Measurements from ENCODE around the gene PTS.
"Not testable (repeated sequence)": the region's sequence is repeated elsewhere in the genome, so short reads cannot be mapped to it uniquely, and the experiment has no call there.

Gene PTS

DNA sequence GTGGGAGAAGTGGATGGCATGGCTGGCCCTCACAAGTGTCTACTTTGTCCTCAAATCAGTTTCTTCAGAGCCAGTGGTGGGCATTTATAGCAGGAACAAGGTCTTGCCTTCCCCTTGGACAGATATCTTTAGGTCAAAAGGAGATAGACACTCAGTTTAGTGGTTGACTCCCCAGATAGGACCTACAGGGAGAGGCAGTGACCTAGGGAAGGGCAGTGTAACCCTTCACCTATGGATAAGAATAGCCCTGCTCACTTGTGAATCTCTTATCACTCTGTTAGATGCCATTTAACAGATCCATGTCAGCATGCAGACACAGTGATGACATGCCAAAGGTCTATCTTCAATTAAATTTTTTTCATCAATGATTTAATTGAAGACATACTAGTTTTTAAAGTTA lies 39.9 kb upstream of the PTS start:
- no peak for DNase-seq (ENCODE audit: extremely low read depth, low read depth)
- TF ChIP-seq, protein P1, sequence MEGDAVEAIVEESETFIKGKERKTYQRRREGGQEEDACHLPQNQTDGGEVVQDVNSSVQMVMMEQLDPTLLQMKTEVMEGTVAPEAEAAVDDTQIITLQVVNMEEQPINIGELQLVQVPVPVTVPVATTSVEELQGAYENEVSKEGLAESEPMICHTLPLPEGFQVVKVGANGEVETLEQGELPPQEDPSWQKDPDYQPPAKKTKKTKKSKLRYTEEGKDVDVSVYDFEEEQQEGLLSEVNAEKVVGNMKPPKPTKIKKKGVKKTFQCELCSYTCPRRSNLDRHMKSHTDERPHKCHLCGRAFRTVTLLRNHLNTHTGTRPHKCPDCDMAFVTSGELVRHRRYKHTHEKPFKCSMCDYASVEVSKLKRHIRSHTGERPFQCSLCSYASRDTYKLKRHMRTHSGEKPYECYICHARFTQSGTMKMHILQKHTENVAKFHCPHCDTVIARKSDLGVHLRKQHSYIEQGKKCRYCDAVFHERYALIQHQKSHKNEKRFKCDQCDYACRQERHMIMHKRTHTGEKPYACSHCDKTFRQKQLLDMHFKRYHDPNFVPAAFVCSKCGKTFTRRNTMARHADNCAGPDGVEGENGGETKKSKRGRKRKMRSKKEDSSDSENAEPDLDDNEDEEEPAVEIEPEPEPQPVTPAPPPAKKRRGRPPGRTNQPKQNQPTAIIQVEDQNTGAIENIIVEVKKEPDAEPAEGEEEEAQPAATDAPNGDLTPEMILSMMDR (IDR thresholded peaks at IDR 0.05; ENCODE audit: low read depth, low read length) = no peak

DNA sequence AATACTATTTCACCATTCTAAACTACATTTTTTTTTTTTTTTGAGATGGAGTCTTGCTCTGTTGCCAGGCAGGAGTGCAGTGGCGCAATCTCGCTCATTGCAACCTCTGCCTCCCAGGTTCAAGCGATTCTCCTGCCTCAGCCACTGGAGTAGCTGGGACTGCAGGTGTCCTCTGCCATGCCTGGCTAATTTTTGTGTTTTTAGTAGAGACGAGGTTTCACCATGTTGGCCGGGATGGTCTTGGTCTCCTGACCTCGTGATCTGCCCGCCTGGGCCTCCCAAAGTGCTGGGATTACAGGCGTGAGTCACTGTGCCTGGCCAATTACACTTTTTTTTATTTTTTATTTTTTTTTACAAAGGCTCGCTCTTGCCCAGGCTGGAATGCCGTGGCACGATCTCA lies 31.1 kb upstream of the PTS start:
- DNase-seq (ENCODE audit: extremely low read depth, low read depth) = not testable (repeated sequence)

DNA sequence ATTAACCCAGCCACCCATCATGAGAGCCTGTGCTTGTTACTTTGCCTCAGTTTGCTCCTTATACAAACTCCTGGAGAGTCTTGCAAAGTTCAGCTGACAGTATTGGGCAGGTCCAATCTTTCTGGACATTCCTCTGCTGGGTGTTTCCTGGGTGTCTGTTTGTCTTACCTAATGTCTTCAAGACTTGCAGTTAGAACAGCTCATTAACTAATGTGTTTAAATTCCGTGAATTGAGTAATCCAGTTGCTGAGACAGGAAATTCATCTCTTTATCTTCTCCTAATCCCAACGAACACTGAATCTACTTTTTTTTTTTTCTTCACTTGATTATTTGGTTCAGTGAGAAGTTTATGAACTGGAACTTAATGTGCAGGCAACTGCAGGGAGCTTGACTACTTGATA lies 30.3 kb upstream of the PTS start:
- TF ChIP-seq, protein P1 (IDR thresholded peaks at IDR 0.05; ENCODE audit: low read depth, low read length) = no peak
- DNase-seq (ENCODE audit: extremely low read depth, low read depth) = peak; percentile 7

DNA sequence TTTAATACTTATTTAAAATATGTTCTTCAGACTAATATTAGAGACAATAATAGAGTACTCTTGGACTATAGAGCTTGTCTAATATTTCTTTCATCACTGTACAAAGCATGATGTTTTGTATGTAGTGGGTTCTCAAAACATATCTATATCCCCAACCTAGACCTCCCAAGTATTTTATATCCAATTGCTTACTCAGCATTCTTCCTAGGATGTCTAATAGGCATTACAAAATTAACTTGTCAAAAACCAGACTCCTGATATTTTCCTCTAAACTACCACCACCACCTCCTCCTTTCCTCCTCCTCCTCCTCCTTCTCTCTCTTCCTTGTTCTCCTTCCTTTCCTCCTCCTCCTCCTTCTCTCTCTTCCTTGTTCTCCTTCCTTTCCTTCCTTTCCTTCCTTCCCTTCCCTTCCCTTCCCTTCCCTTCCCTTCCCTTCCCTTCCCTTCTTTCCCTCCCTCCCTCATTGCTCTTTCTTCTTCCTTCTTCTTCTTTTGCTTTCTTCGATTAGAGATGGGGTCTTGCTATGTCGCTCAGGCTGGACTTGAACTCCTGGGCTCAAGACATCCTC lies 29.6 kb upstream of the PTS start:
- no peak for DNase-seq (ENCODE audit: extremely low read depth, low read depth)
- TF ChIP-seq, protein P1 (IDR thresholded peaks at IDR 0.05; ENCODE audit: low read depth, low read length) = no peak

DNA sequence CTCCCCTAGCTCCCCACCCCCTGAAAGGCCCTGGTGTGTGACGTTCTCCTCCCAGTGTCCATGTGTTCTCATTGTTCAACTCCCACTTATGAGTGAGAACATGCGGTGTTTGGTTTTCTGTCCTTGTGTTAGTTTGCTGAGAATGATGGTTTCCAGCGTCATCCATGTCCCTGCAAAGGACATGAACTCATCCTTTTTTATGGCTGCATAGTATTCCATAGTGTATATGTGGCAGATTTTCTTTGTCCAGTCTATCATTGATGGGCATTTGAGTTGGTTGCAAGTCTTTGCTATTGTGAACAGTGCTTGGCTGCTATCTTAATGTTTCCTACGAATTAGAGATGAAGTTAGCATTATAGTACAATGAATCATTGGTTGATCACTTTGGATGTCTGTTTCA lies 27.1 kb upstream of the PTS start:
- DNase-seq (ENCODE audit: extremely low read depth, low read depth) = not testable (repeated sequence)

DNA sequence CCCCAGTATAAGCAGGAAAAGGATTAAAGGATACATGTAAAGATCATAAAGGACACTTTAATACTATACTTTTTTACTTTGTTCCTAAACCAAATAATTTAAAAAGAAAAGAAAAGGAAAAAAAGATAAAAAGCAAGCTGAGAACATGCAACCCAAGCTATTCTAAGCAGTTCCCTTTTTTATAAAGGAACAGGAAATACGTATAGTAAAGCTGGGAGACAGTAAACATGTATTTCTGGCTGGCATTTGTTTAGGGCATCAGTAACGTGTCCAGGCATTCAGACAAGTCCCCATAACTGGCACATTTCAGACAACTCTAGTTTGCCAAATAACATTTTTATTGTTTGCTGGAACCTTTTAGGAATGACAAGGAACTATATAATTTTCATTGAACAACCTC lies 26.0 kb upstream of the PTS start:
- no peak for DNase-seq (ENCODE audit: extremely low read depth, low read depth)
- TF ChIP-seq, protein P1 (IDR thresholded peaks at IDR 0.05; ENCODE audit: low read depth, low read length) = no peak

DNA sequence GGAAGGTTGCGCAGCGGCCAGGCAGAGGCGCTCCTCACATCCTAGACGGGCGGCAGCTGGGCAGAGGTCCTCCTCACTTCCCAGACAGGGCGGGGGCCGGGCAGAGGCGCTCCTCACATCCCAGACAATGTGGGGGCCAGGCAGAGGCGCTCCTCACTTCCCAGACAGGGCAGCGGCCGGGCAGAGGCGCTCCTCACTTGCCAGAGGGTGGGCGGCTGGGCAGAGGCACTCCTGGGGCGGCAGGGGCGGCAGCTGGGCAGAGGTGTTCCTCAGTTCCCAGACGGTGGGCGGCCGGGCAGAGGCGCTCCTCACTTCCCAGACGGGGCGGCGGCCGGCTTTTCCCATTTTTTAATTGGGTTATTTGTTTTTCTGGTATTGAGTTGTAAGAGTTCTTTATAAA lies 20.2 kb upstream of the PTS start:
- DNase-seq (ENCODE audit: extremely low read depth, low read depth) = no peak
- TF ChIP-seq, protein P1 (IDR thresholded peaks at IDR 0.05; ENCODE audit: low read depth, low read length) = no peak

DNA sequence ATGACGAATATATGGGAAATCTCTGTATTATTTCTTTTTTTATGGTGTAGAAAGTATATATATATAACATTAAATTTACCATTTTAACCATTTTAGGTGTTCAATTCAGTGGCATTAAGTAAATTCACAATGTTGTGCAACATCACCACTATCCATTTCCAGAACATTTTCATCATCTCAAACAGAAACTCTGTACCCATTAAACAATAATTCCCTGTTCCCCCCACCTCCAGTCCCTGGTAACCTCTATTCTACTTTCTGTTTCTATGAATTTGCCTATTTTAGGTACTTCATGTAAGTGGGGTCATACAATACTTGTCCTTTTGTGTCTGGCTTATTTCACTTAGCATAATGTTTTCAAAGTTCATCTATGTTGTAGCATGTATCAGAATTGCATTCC lies 15.3 kb upstream of the PTS start:
- TF ChIP-seq, protein P1 (IDR thresholded peaks at IDR 0.05; ENCODE audit: low read depth, low read length) = no peak

More for the DNA sequence above, 15.3 kb upstream of the PTS start:
- DNase-seq (ENCODE audit: extremely low read depth, low read depth) = no peak

Data from AG09319 (cell line).